Measurements from ENCODE around the gene PIAS2.
"Not testable (repeated sequence)": the region's sequence is repeated elsewhere in the genome, so short reads cannot be mapped to it uniquely, and the experiment has no call there.

The PIAS2 gene

GRCh38 chr18:46917108-46917802 is at the start of gene PIAS2, which contains the start of gene KATNAL2:
Gene PIAS2 (minus strand): TSS chr18:46917507. CDS start chr18:46917345, 162 bp downstream.
Gene KATNAL2 (plus strand): TSS chr18:46917602. CDS start chr18:46946873, 29,271 bp downstream.
- peak; percentile 80 to 86 for DNase-seq

- DNase-seq, result not testable (repeated sequence)
Measured at GRCh38 chr18:46966266-46966665, 49.0 kb upstream of the PIAS2 start.

GRCh38 chr18:46964579-46965293 is 47.4 kb upstream of the PIAS2 start:
- DNase-seq, result not testable (repeated sequence)

- not testable (repeated sequence) for DNase-seq
Measured at GRCh38 chr18:46963656-46964578, 46.6 kb upstream of the PIAS2 start.

- no peak for DNase-seq
Measured at GRCh38 chr18:46958209-46958608, 40.9 kb upstream of the PIAS2 start.

- DNase-seq, result no peak
Measured at GRCh38 chr18:46953195-46953594, 35.9 kb upstream of the PIAS2 start.

GRCh38 chr18:46950064-46950656 is 32.9 kb upstream of the PIAS2 start:
- peak in 1 of 2 experiments; percentile 22 for DNase-seq

GRCh38 chr18:46946656-46947282 is 29.5 kb upstream of the PIAS2 start:
- DNase-seq, result peak; percentile 86 to 92

- no peak for DNase-seq
Measured at GRCh38 chr18:46942646-46943045, 25.3 kb upstream of the PIAS2 start.

- no peak for DNase-seq
Measured at GRCh38 chr18:46939998-46940571, 22.8 kb upstream of the PIAS2 start.

GRCh38 chr18:46939337-46939963 is 22.1 kb upstream of the PIAS2 start:
- DNase-seq, result no peak

GRCh38 chr18:46920653-46921052 is 3.3 kb upstream of the PIAS2 start:
- no peak for DNase-seq

GRCh38 chr18:46920067-46920466 is 2.8 kb upstream of the PIAS2 start:
- no peak for DNase-seq

- DNase-seq, result peak in 1 of 2 experiments; percentile 43
Measured at GRCh38 chr18:46917803-46918600, 695 bp upstream of the PIAS2 start.

- DNase-seq, result peak in 1 of 2 experiments; percentile 27
Measured at GRCh38 chr18:46916551-46917107, 678 bp downstream of the PIAS2 start.

GRCh38 chr18:46915800-46916550 is 1.3 kb downstream of the PIAS2 start:
- peak in 1 of 2 experiments; percentile 23 for DNase-seq

- DNase-seq, result no peak
Measured at GRCh38 chr18:46910856-46911255, 6.5 kb downstream of the PIAS2 start.

- no peak for DNase-seq
Measured at GRCh38 chr18:46909497-46909896, 7.8 kb downstream of the PIAS2 start.

GRCh38 chr18:46903406-46903805 is 13.9 kb downstream of the PIAS2 start:
- no peak for DNase-seq
